Measurements from ENCODE around the gene CAMKMT.
A peak's percentile ranks its signal among the peaks of the same experiment; 100 is the strongest.

Gene CAMKMT

DNA sequence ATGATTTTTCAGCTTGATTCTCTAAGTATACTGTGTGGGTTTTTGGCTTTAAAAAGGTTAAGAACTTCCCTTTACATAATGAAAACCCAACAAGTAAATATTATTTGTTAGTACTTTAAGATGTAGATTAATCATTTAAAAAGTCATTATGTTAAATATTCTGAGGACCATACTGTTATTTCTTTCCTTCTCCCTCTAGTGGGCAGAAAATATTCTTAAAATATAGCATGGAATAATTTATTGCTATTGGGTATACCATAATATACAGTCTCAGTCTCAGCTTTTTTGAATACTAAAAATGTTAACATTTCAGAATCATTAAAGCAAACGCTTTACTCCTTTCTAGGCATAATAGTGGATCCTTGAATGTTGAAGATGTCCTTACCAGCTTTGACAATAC lies 28.1 kb downstream of the CAMKMT start:
- H3K4me3 ChIP-seq (replicated peaks; ENCODE audit: low read depth, low read length): no peak overlapping the region
- no peak for DNase-seq (ENCODE audit: extremely low read depth, low read depth)
- TF ChIP-seq, protein P1, sequence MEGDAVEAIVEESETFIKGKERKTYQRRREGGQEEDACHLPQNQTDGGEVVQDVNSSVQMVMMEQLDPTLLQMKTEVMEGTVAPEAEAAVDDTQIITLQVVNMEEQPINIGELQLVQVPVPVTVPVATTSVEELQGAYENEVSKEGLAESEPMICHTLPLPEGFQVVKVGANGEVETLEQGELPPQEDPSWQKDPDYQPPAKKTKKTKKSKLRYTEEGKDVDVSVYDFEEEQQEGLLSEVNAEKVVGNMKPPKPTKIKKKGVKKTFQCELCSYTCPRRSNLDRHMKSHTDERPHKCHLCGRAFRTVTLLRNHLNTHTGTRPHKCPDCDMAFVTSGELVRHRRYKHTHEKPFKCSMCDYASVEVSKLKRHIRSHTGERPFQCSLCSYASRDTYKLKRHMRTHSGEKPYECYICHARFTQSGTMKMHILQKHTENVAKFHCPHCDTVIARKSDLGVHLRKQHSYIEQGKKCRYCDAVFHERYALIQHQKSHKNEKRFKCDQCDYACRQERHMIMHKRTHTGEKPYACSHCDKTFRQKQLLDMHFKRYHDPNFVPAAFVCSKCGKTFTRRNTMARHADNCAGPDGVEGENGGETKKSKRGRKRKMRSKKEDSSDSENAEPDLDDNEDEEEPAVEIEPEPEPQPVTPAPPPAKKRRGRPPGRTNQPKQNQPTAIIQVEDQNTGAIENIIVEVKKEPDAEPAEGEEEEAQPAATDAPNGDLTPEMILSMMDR (IDR thresholded peaks at IDR 0.05; ENCODE audit: low read depth, low read length, missing control alignments): no peak

DNA sequence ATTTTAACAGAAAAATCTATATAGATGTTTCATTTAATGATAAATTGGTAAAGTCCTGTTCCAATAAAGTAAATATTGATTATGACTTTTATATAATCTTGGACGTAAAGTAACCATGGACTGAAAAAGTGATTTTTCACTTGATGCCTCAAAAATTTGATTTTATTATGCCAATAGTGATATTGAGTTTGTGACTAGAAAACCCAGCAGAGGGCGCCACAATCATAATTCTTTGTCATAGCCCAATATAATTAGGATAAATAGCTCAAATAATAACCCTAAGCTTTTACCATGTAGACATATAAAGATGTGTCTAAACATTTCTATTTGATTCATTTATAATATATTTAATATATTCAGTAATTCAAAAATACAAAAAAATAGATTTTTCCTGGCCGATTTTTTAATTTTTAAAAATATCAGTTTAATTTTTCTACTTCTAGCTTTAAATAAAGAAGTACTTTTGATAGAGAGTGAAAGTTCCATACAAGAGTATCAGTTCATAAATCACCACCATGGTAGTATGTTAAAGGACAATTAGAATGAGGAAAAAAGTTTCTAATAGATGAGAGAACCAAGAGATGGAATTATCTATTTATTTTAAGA lies 30.7 kb downstream of the CAMKMT start:
- TF ChIP-seq, protein P1 (IDR thresholded peaks at IDR 0.05; ENCODE audit: low read depth, low read length, missing control alignments): peak; percentile 41
- DNase-seq (ENCODE audit: extremely low read depth, low read depth): peak; percentile 19
- H3K4me3 ChIP-seq (replicated peaks; ENCODE audit: low read depth, low read length): no peak overlapping the region

DNA sequence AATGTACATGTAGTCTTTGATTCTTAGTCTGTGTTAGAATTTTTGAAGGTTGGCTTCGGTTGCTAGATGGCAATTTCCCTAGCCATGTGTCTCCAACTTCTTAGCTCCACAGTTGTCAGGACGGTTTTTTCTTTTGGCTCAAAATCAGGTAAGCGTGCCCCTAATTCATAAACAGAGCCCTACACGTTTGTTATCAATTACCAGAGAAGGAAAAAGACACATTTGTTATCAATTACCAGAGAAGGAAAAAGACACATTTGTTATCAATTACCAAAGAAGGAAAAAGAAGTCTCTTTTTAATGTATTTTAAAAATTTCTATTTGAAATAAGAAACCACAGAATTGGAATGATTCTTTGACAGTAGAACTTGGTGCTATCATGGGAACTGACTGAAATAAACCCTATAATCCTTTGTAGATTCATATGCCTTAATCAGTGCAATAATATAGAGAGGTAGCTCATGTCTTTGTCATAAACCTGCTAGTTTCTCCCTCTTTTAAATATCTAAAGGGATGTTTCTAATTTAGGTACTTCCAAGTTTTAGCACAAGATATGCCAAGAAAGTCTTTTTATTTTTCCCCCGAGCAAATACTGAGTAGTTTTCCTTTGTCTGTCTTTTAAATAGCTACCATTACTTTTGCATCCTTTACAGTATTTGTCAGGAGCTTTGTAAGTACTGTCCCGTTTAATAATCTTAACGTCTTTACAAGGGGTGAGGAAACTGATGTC lies 35.9 kb downstream of the CAMKMT start:
- TF ChIP-seq, protein P1 (IDR thresholded peaks at IDR 0.05; ENCODE audit: low read depth, low read length, missing control alignments): no peak
- peak; percentile 32 for DNase-seq (ENCODE audit: extremely low read depth, low read depth)
- H3K4me3 ChIP-seq (replicated peaks; ENCODE audit: low read depth, low read length): peak overlapping the region; percentile 12

DNA sequence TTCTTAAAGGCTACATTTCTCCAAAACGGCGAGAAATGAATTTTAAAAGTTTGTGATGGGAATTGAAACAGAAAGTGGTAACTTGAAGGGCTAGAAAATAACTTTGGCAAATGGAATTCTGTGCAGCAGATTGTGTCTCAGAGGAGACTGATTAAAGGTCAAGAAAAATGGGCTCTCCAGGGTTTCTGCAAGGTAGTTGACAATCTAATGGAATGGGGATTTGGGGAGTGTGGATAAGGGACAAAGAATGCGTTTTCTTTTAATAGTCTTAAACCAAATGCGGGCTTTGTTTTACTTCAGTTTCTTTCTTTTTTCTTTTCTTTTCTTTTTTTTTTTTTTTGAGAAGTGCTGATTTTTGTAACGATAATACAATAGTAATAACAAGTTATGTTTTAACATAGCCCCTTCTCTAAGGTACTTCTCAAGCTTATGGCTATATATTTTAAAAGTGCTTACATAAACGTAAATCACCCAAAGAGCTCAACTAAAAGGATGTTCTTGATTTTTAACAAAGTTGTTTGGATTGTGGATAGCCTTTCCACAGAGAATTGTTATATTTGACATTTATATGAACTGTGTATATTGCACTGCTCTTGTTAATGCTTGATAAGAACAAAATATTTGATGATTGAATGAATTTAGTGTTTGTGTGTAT lies 36.6 kb downstream of the CAMKMT start:
- H3K4me3 ChIP-seq (replicated peaks; ENCODE audit: low read depth, low read length): peak overlapping the region; percentile 12
- TF ChIP-seq, protein P1 (IDR thresholded peaks at IDR 0.05; ENCODE audit: low read depth, low read length, missing control alignments): no peak
- no peak for DNase-seq (ENCODE audit: extremely low read depth, low read depth)

DNA sequence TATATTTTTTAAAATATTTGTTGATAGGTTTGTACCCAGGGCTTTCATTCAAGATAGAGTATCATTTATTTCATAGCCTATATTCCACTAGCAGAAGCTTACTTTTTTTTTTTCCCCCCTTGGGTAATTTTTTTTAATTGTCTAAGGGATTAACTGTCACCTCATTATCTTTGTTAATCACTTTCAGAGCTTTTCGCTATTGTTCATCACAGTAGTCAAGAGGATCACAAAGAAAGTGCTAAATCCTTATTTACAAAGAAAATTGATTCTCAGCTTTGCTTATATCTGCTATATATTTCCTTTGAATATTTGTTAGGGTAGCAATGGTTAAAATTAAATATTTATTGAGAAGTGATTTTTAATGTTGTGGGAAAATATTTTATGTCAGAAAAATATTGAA lies 59.0 kb downstream of the CAMKMT start:
- TF ChIP-seq, protein P1 (IDR thresholded peaks at IDR 0.05; ENCODE audit: low read depth, low read length, missing control alignments): no peak
- H3K4me3 ChIP-seq (replicated peaks; ENCODE audit: low read depth, low read length): no peak overlapping the region

DNA sequence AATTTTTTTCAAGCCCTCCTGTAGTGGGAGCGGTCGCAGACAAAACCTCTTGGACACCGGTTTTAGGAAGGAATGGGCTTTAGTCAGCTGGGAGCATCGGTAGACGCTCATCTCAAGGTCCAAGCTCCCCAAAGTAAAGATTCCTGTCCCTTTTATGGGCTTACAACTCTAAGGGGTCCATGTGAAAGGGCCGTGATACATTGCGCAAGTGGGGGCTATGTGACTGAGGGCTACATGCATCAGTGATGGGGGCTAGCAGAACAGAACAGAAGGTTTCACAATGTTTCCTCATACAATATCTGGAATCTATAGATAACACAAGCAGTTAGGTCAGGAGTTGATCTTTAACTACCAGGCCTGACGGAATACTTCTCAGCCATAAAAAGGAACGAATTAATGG lies 62.5 kb downstream of the CAMKMT start:
- no peak overlapping the region for H3K4me3 ChIP-seq (replicated peaks; ENCODE audit: low read depth, low read length)
- TF ChIP-seq, protein P1 (IDR thresholded peaks at IDR 0.05; ENCODE audit: low read depth, low read length, missing control alignments): no peak
- no peak for DNase-seq (ENCODE audit: extremely low read depth, low read depth)

More for the DNA sequence above, 59.0 kb downstream of the CAMKMT start:
- DNase-seq (ENCODE audit: extremely low read depth, low read depth): no peak
